ENCODE data around the gene USP48. TPM values are rescaled to one million over a fixed set of nuclear protein-coding genes. Genes with fewer than 3 reads are reported as not detected.
"Not testable (repeated sequence)": the region's sequence is repeated elsewhere in the genome, so short reads cannot be mapped to it uniquely, and the experiment has no call there.

USP48 gene
- total RNA-seq, 2 experiments from 2014 or later: 83.9 to 96.8 TPM

DNA sequence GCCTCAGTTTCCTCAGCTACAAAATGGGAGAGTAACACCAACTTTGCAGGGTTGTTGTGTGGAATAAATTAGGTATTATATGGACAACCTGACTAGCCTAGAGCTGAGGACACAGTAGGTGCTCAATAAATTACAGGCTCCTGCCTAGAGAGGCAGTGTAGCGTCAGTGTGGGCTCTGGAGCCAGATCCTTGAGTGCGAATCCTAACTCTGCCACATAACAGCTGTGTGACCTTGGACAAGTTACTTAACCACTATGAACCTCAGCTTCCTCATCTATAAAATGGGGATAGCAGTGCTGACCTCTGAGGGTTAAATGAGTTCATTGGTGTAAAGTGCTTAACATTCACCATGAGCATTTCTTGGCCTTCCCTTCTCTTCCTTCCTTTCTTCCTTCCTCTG lies 146.9 kb downstream of the USP48 start:
- Mint-ChIP-seq H3K27ac (no peak overlapping the region), H3K4me1 (peaks cover 3% of the 10 kb centered on the region), H3K4me3 (no peak overlapping the region), H3K27me3 (peaks cover 5% of the 10 kb centered on the region), H3K9me3 (ENCODE audit: low read depth) (no peaks in the 10 kb centered on the region), H3K36me3 (no peaks in the 10 kb centered on the region)
- DNase-seq: no peak
- no peak for ATAC-seq
- CTCF ChIA-PET: interaction anchor here (1.1 kb wide), 1 partner anchor 68 kb away, joined by 3 read pairs; no protein-coding TSS in a partner anchor

DNA sequence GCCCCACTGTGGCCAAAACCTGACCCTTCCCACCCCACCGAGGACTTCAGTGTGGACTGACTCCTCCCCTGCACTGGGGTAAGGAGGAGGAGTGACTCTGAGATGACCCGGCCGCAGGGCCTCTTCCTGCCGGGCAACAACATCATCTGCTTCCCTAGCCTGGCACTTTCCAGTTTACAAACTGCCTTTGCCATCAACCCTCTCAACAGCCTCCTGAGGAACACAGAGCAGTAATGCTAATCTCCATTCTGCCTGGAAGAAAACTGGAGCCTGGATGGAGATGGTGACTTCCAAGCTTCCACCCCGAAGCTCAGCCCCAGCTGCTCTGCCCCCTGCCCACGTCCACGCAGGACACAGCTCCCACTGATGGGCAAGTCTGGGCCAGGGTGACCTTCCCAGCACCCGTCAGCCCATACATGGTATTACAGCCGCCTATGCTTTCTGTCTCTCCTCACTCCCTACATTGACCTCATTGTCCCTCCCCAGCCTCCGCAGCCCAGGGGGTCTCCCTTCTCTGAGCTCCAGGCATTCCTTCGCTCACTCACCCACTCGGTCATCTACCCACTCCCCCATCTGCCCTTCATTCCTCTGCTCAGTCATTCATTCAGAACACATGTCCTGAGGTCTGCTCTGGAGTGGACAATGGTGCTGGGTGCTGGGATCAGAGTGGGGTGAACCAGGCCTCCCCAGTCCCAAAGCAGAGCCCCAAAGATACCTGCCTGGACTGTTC lies 148.0 kb downstream of the USP48 start:
- Mint-ChIP-seq H3K27me3 (peaks cover 5% of the 10 kb centered on the region), H3K27ac (no peak overlapping the region), H3K9me3 (ENCODE audit: low read depth) (no peaks in the 10 kb centered on the region), H3K36me3 (no peaks in the 10 kb centered on the region), H3K4me3 (no peak overlapping the region), H3K4me1 (peaks cover 3% of the 10 kb centered on the region)
- DNase-seq (no peak), ATAC-seq (no peak)
- CTCF ChIA-PET: no interaction called here

DNA sequence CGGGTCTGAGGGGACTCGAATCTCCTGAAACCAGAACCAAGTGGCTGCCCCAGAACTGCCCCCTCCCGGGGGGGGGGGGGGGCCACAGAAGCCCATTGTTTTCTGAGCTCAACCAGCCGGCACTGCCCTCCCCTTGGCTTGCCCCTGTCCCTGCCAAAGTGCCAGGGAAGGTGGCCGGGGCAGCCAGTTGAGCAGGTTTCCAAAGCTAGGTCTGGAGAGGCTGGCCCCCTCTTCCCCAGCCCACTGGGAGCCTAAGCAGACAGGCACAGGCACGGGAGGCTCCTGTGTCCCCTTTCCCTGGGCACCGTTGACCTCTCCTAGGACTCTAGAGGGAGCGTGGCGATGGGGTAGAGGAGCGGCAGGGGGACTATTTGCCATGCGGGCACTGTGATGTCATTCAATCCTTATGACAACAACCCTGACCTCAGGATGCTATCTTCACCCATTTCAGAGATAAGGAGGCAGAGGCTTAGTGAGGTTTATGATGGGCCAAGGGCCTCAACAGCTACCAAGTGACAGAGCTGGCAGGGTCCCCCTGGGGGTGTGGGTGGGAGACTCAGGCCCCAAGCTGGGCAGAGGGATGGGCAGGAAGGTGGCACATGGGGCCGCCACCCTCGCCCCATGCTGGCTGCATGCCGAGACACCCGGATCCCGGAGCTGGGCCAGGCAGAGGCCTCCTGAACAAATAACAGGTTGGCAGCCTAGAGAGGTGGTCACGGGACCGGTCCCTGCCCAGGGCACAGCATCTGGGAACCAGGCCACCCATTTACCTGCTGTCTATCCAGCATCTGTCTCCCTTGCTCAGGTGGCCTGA lies 148.8 kb downstream of the USP48 start:
- H3K36me3 Mint-ChIP-seq: no peaks in the 10 kb centered on the region
- ATAC-seq: no peak

DNA sequence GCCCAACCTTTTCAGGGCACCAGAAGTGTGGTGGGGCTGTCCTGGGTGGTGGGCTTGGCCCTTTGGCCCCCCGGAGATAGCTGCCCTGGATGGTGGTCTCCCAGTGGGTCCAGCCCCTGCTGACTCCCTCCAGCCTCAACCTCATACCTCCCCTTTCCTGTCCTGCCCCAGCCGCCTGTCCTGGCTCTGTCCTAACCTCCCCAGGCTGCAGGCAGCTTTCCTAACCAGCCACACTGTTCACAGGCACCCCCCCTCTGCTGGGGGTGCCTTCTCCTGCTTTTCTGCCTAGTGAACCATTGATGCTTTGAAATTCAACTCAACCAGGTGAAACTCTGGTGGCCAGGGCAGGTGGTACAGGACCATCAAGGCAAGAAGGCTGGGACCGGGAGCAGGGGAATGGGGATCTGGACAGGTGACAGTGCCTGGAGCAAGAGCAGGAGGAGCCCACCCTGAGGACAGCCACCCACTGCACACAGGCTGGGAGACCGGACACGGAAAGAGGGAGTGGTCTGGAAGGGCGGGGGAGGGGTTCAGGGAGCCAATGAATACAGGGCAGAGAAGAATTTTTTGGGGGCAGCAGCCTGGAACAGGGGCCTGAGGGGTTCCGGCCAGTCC lies 149.7 kb downstream of the USP48 start:
- Mint-ChIP-seq H3K9me3 (ENCODE audit: low read depth) (no peaks in the 10 kb centered on the region), H3K4me3 (no peak overlapping the region), H3K4me1 (no peaks in the 10 kb centered on the region), H3K36me3 (no peaks in the 10 kb centered on the region), H3K27ac (no peak overlapping the region), H3K27me3 (peaks cover 10% of the 10 kb centered on the region)
- CTCF ChIA-PET: no interaction called here
- no peak for DNase-seq
- no peak for ATAC-seq

More for the DNA sequence above, 148.8 kb downstream of the USP48 start:
- Mint-ChIP-seq H3K4me3 (no peak overlapping the region), H3K27me3 (peaks cover 12% of the 10 kb centered on the region), H3K27ac (no peak overlapping the region), H3K4me1 (peaks cover 3% of the 10 kb centered on the region), H3K9me3 (ENCODE audit: low read depth) (no peaks in the 10 kb centered on the region)
- CTCF ChIA-PET: no interaction called here
- no peak for DNase-seq

DNA sequence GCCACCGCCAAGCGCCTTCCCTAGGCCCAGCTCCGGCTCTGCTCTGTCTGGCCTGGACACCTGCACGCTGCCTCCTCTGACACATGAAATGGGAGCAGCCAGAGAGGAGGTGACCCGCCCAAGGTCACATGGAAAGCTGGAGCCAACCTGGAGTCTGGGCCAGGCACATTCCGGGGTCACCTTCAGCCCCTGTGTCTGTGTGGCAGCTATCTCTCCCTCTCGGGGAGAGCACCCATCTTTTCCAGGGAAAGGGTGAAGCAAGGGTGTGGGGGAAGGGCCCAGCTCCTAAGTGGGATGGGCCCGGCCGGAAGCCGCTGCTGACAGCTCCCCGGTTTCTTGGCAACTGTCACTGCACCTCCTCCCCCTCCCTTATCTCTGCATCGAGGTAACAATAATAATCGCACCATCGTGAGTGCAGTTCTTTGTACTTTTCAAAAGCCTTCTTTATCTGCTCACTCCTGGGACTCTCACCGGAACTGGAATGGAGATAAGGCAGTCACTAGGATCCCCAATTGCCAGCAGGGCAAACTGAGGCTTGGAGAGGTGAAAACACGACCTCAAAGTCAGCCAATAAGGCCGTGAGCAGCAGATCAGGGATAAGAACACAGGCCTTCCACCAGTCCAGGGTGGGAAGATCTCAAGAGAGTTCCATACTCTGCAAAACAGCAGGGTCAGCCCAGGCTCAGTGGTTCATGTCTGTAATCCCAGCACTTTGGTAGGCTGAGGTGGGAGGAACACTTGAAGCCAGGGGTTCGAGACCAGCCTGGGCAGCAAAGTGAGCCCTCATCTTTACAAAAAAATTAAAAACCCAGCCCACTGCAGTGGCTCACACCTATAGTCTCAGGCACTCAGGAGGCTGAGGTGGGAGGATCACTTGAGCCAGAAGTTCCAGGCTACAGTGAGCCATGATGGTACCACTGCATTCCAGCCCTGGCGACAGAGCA lies 150.7 kb downstream of the USP48 start:
- no peak for ATAC-seq
- H3K4me3 Mint-ChIP-seq: no peak overlapping the region
- no peak overlapping the region for H3K27ac Mint-ChIP-seq
- CTCF ChIA-PET: no interaction called here
- DNase-seq: no peak
- H3K4me1 Mint-ChIP-seq: no peaks in the 10 kb centered on the region
- H3K27me3 Mint-ChIP-seq: peaks cover 10% of the 10 kb centered on the region
- H3K9me3 Mint-ChIP-seq (ENCODE audit: low read depth): no peaks in the 10 kb centered on the region
- H3K36me3 Mint-ChIP-seq: no peaks in the 10 kb centered on the region

DNA sequence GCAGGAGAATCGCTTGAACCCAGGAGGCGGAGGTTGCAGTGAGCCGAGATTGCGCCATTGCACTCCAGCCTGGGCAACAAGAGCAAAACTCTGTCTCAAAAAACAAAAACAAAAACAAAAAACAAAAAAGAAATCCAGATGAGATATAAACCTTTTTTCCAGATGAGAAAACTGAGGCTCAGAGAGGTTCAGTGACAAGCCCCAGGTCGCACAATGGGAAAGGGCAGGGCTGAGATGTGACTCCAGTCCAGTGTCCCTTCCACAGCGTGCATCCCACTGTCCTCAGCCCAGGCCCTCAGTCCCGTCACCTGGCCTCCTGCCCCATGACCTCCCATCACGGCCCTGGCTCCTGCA lies 151.4 kb downstream of the USP48 start:
- CTCF ChIA-PET; H3K9me3 Mint-ChIP-seq (ENCODE audit: low read depth); H3K4me3 Mint-ChIP-seq; H3K36me3 Mint-ChIP-seq; ATAC-seq; DNase-seq; H3K27ac Mint-ChIP-seq; H3K4me1 Mint-ChIP-seq: not testable (repeated sequence)
- peaks cover 10% of the 10 kb centered on the region for H3K27me3 Mint-ChIP-seq

DNA sequence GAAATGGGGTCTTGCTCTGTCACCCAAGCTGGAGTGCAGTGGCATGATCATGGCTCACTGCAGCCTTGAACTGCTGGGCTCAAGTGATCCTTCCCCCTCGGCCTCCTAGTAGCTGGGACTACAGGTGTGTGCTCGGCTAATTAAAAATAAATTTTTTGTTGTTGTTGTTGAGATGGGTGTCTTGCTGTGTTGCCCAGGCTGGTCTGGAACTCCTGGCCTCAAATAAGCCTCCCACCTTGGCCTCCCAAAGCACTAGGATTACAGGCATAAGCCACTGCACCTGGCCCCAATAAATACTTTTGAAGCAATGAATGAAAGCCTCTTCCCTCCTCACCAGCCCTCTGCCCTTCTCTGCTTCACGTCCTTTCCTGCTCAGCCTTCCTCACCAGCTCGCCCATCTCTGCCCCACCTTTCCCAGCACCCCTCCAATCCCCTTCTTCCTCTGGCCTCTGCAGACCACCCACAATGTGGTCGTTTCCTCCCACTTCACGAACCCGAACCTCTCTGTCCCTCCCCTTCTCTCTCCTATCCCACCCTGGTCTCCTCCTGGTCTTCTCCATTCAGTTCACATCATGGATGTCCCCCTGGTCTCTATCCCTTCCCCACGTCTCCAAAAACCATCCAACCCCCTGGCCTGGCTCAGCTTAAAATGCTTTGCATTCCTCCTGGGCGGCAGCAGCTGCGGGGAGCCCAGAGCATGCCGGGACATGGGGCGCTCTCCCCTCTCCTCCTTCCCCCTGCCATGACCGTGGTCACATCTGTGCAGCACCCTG lies 152.2 kb downstream of the USP48 start:
- Mint-ChIP-seq H3K4me1 (no peaks in the 10 kb centered on the region), H3K9me3 (ENCODE audit: low read depth) (no peaks in the 10 kb centered on the region), H3K27me3 (peaks cover 10% of the 10 kb centered on the region), H3K27ac (no peak overlapping the region), H3K36me3 (no peaks in the 10 kb centered on the region), H3K4me3 (no peak overlapping the region)
- ATAC-seq: no peak
- CTCF ChIA-PET: no interaction called here
- no peak for DNase-seq

DNA sequence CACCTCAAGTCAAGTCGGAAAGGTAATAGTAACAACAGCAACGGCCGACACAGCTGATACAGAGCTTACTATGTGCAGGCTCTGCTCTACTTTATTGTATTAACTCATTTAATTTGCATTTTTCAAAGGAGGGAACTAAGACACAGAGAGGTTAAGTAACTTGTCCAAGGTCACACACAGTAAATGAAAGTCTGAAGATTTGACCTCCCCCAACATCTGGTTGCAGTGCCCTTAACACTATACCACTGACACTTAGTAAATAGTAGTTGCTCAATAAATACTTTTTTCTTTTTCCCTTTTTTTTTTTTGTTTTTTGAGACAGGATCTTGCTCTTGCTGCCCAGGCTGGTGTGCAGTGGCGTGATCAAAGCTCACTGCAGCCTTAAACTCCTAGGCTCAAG lies 153.0 kb downstream of the USP48 start:
- CTCF ChIA-PET: no interaction called here
- Mint-ChIP-seq H3K4me1 (no peaks in the 10 kb centered on the region), H3K27me3 (peaks cover 10% of the 10 kb centered on the region)

DNA sequence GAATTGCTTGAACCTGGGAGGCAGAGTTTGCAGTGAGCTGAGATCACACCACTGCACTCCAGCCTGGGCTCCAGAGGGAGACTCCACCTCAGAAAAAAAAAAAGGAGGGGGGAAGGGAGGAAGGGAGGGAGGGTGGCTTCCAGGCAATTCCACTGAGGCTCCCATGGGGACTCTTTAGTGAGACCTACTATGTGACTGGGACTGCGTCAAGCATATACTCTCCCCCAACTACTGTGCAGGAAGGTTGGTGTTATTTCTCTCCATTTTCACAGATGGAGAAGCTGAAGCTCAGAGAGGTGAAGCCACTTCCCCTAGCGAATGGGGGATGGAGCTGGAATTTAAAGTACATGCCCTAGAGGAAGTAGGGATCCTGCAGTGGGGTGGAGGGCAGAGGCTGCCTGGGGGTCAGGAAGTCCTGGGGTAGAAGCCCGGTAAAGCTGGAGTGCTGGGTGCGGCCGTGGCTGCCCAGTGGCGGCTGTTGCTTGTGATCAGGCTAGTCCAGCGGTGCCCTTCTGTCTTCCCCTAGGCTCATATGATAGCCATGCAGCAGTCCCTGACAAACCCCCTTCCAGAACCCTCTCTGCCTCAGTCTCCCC lies 154.1 kb downstream of the USP48 start:
- Mint-ChIP-seq H3K27ac (no peak overlapping the region), H3K4me3 (no peak overlapping the region), H3K27me3 (peaks cover 11% of the 10 kb centered on the region), H3K4me1 (no peaks in the 10 kb centered on the region), H3K9me3 (ENCODE audit: low read depth) (no peaks in the 10 kb centered on the region), H3K36me3 (no peaks in the 10 kb centered on the region)
- CTCF ChIA-PET: no interaction called here
- DNase-seq (no peak), ATAC-seq (no peak)

More for the DNA sequence above, 153.0 kb downstream of the USP48 start:
- no peak overlapping the region for H3K4me3 Mint-ChIP-seq
- H3K27ac Mint-ChIP-seq: no peak overlapping the region
- no peak for DNase-seq
- no peak for ATAC-seq
- no peaks in the 10 kb centered on the region for H3K9me3 Mint-ChIP-seq (ENCODE audit: low read depth)
- no peaks in the 10 kb centered on the region for H3K36me3 Mint-ChIP-seq

Other genes starting within 250 kb of the USP48 start
- gene RAP1GAP, start 113.8 kb downstream of the USP48 start, total RNA-seq: under 1 TPM; 0.12 to 0.29 TPM
- not detected for gene LDLRAD2, start 29.1 kb upstream of the USP48 start, total RNA-seq
- 1 to 10 TPM; 1.0 to 2.5 TPM for gene HSPG2, start 154.2 kb upstream of the USP48 start, total RNA-seq
- not detected for gene CELA3B, start 193.9 kb upstream of the USP48 start, total RNA-seq
- gene CELA3A, start 218.5 kb upstream of the USP48 start, total RNA-seq: not detected